Measurements from ENCODE around the gene NAPSA.

DNA sequence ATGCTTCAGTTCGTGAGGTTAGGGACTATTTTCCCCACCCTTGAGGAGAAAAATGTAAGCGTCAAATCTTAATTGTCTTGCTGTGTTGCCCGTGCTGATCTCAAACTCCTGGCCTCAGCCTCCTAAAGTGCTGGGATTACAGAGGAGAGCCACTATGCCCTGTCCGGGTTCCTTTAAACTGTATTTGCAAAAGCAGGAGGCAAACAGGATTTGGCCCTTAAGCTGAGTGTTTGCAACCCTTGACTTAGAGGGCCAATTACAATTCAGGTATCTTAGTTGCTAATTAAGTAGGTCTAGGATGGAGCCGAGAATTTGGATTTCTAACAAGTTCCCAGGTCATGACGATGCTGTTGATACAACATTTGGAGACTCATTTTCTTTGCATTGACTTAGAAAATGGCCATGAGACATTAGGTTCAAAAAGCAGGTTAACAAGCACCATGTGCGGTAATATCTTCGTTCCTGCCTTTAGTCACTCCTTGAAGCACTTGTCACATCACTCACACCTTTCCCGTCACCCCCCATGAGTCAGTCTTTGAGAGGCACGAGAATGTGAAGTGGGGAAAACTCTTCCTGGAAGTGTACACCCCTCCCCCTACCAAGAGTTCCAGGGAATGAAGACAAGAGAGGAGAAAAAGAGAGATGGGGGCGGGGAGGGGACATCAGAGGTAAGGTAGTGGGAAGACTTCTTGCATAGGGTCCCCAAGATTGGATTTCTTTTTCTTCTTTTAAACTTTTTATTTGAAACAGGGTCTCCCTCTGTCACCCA lies 2.6 kb downstream of the NAPSA start:
- TF ChIP-seq YY1 (IDR thresholded peaks at IDR 0.05; ENCODE audit: low read depth, low read length) (no peak), JUN (IDR thresholded peaks at IDR 0.05; ENCODE audit: low read depth, low read length) (no peak), POLR2AphosphoS5 (IDR thresholded peaks at IDR 0.05; ENCODE audit: low read depth, low read length) (no peak), TCF12 (IDR thresholded peaks at IDR 0.05; ENCODE audit: low read depth, low read length) (no peak), POLR2A (IDR thresholded peaks at IDR 0.05; ENCODE audit: control extremely low read depth in 1 of 2, low read depth in 2 of 2, low read length in 2 of 2) (no peak), RBBP5 (IDR thresholded peaks at IDR 0.05; ENCODE audit: borderline replicate concordance, low read depth, low read length) (no peak)
- TF ChIP-seq, protein P1, sequence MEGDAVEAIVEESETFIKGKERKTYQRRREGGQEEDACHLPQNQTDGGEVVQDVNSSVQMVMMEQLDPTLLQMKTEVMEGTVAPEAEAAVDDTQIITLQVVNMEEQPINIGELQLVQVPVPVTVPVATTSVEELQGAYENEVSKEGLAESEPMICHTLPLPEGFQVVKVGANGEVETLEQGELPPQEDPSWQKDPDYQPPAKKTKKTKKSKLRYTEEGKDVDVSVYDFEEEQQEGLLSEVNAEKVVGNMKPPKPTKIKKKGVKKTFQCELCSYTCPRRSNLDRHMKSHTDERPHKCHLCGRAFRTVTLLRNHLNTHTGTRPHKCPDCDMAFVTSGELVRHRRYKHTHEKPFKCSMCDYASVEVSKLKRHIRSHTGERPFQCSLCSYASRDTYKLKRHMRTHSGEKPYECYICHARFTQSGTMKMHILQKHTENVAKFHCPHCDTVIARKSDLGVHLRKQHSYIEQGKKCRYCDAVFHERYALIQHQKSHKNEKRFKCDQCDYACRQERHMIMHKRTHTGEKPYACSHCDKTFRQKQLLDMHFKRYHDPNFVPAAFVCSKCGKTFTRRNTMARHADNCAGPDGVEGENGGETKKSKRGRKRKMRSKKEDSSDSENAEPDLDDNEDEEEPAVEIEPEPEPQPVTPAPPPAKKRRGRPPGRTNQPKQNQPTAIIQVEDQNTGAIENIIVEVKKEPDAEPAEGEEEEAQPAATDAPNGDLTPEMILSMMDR (IDR thresholded peaks at IDR 0.05; ENCODE audit: control extremely low read depth in 1 of 3, insufficient read depth in 1 of 3, low read depth in 1 of 3, low read length in 3 of 3) = no peak
- TF ChIP-seq, protein P2, sequence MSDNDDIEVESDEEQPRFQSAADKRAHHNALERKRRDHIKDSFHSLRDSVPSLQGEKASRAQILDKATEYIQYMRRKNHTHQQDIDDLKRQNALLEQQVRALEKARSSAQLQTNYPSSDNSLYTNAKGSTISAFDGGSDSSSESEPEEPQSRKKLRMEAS (IDR thresholded peaks at IDR 0.05) = no peak
- TF ChIP-seq, protein P3, sequence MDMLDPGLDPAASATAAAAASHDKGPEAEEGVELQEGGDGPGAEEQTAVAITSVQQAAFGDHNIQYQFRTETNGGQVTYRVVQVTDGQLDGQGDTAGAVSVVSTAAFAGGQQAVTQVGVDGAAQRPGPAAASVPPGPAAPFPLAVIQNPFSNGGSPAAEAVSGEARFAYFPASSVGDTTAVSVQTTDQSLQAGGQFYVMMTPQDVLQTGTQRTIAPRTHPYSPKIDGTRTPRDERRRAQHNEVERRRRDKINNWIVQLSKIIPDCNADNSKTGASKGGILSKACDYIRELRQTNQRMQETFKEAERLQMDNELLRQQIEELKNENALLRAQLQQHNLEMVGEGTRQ (IDR thresholded peaks at IDR 0.05; ENCODE audit: low read length) = no peak

Measured in H1 (cell line).